HEK293 (cell line): Measurements from ENCODE around the gene SHTN1.

Experiments used
- CTCF ChIA-PET: fragments of 350-600 bp; formaldehyde crosslinking; extraction: SDS; loops from one replicate; lab custom pipeline; 2021; ENCODE audit warnings: antibody characterized with exemption; lab: Yijun Ruan, JAX
- POLR2A ChIA-PET: fragments of 300-600 bp; formaldehyde crosslinking; extraction: SDS; loops from one replicate; lab custom pipeline; 2020; ENCODE audit warnings: antibody characterized with exemption, inconsistent platforms; lab: Yijun Ruan, JAX
- H3K27ac ChIP-seq: fragments of 200-500 bp; sonication (Bioruptor generic); 2 replicates; pipeline ENCODE4 v1.5.1; 2014; ENCODE audit warnings: low read depth, low read length, control low read depth, inconsistent platforms; ENCODE audit errors: extremely low read depth
- H3K36me3 ChIP-seq, 2 experiments: fragments of 200-500 bp in 1 of 2; sonication (Bioruptor generic) in 1 of 2; 1 replicate in 1 of 2; 2 replicates in 1 of 2; pipeline ENCODE4 v1.5.1; 2014 to 2017; ENCODE audit warnings: inconsistent platforms in 2 of 2, low read length in 2 of 2; ENCODE audit not compliant: control insufficient read depth in 2 of 2, insufficient read depth in 1 of 2
- H3K4me1 ChIP-seq: fragments of 200-500 bp; sonication (Bioruptor generic); 2 replicates; pipeline ENCODE4 v1.5.1; 2014; ENCODE audit warnings: mild to moderate bottlenecking, low read length, inconsistent platforms; ENCODE audit not compliant: control insufficient read depth, insufficient read depth
- H3K4me3 ChIP-seq: 2 replicates; pipeline ENCODE4 v1.5.1; 2011; ENCODE audit warnings: low read depth, mild to moderate bottlenecking, control low read depth, low read length, moderate library complexity
- H3K9me3 ChIP-seq: fragments of 200-500 bp; sonication (Bioruptor generic); 2 replicates; pipeline ENCODE4 v1.5.1; 2014; ENCODE audit warnings: low read depth, low read length, inconsistent platforms; ENCODE audit not compliant: control insufficient read depth, insufficient read depth
- EGR2 ChIP-seq: fragments of 450-650 bp; formaldehyde crosslinking; IDR thresholded peaks from 2 replicates; pipeline ENCODE4 v1.5.1; 2016; ENCODE audit warnings: low read depth, missing biosample characterization, missing genetic modification characterization
- GLI2 ChIP-seq: fragments of 450-650 bp; formaldehyde crosslinking; IDR thresholded peaks from 2 replicates; pipeline ENCODE4; 2017; ENCODE audit warnings: missing biosample characterization, missing genetic modification characterization, low read depth, borderline replicate concordance
- OVOL3 ChIP-seq: fragments of 450-650 bp; formaldehyde crosslinking; IDR thresholded peaks from 2 replicates; pipeline ENCODE4 v1.5.1; 2016; ENCODE audit warnings: missing biosample characterization, missing genetic modification characterization
- ZIC2 ChIP-seq: fragments of 450-650 bp; formaldehyde crosslinking; IDR thresholded peaks from 2 replicates; pipeline ENCODE4 v1.5.1; 2016; ENCODE audit warnings: missing biosample characterization, missing genetic modification characterization
- ZNF112 ChIP-seq: fragments of 450-650 bp; formaldehyde crosslinking; IDR thresholded peaks from 2 replicates; pipeline ENCODE4 v1.5.0; 2017; ENCODE audit warnings: missing biosample characterization, missing genetic modification characterization
- ZNF174 ChIP-seq: fragments of 450-650 bp; formaldehyde crosslinking; IDR thresholded peaks from 2 replicates; pipeline ENCODE4 v1.5.0; 2017; ENCODE audit warnings: missing biosample characterization, mild to moderate bottlenecking, missing genetic modification characterization
- ZNF324 ChIP-seq: fragments of 450-650 bp; formaldehyde crosslinking; IDR thresholded peaks from 2 replicates; pipeline ENCODE4 v1.5.1; 2016; ENCODE audit warnings: missing biosample characterization, missing genetic modification characterization
- ZNF433 ChIP-seq: fragments of 450-650 bp; formaldehyde crosslinking; IDR thresholded peaks from 2 replicates; pipeline ENCODE4 v1.5.1; 2016; ENCODE audit warnings: missing biosample characterization, missing genetic modification characterization, low read depth
- ZNF629 ChIP-seq: fragments of 450-650 bp; formaldehyde crosslinking; IDR thresholded peaks from 2 replicates; pipeline ENCODE4 v1.5.1; 2017; ENCODE audit warnings: missing biosample characterization, missing genetic modification characterization
- ZNF76 ChIP-seq: fragments of 450-650 bp; formaldehyde crosslinking; IDR thresholded peaks from 2 replicates; pipeline ENCODE4; 2016; ENCODE audit warnings: low read depth, missing biosample characterization, missing genetic modification characterization, borderline replicate concordance
- ZNF843 ChIP-seq: fragments of 450-650 bp; formaldehyde crosslinking; IDR thresholded peaks from 2 replicates; pipeline ENCODE4 v1.5.1; 2016; ENCODE audit warnings: missing biosample characterization, missing genetic modification characterization
- TF ChIP-seq, protein P1 (sequence below): fragments of 450-650 bp; formaldehyde crosslinking; IDR thresholded peaks from 2 replicates; pipeline ENCODE4 v1.5.1; 2017; ENCODE audit warnings: missing biosample characterization, missing genetic modification characterization
- TF ChIP-seq, protein P2 (sequence below): fragments of 450-650 bp; formaldehyde crosslinking; IDR thresholded peaks from 2 replicates; pipeline ENCODE4 v1.5.1; 2017; ENCODE audit warnings: missing biosample characterization, missing genetic modification characterization
- TF ChIP-seq, protein P3 (sequence below): fragments of 450-650 bp; formaldehyde crosslinking; IDR thresholded peaks from 2 replicates; pipeline ENCODE4 v1.5.0; 2017; ENCODE audit warnings: missing biosample characterization, missing genetic modification characterization, borderline replicate concordance

Gene SHTN1

DNA sequence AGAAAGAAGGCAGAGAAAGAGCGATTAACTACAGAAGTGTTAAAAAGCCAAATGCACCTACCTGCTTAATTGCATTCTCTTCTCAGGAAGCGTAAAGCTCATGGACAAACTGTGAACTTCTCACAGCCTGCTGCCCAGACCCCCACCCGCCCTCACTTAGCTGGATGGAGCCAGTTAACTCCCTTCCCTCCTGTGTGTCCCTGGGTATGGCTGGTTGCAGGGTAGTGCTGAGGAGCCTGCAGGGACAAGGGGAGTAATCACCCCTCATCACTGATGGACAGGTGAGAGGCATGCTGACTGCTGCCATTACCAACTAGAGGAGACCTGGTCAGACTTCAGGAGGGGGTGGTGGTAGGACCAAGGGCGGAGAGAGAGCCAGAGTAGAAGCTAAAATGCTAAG is 118.2 kb downstream of the SHTN1 start (continued):
- TF ChIP-seq, protein P1, sequence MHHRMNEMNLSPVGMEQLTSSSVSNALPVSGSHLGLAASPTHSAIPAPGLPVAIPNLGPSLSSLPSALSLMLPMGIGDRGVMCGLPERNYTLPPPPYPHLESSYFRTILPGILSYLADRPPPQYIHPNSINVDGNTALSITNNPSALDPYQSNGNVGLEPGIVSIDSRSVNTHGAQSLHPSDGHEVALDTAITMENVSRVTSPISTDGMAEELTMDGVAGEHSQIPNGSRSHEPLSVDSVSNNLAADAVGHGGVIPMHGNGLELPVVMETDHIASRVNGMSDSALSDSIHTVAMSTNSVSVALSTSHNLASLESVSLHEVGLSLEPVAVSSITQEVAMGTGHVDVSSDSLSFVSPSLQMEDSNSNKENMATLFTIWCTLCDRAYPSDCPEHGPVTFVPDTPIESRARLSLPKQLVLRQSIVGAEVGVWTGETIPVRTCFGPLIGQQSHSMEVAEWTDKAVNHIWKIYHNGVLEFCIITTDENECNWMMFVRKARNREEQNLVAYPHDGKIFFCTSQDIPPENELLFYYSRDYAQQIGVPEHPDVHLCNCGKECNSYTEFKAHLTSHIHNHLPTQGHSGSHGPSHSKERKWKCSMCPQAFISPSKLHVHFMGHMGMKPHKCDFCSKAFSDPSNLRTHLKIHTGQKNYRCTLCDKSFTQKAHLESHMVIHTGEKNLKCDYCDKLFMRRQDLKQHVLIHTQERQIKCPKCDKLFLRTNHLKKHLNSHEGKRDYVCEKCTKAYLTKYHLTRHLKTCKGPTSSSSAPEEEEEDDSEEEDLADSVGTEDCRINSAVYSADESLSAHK = no peak
- TF ChIP-seq, protein P2, sequence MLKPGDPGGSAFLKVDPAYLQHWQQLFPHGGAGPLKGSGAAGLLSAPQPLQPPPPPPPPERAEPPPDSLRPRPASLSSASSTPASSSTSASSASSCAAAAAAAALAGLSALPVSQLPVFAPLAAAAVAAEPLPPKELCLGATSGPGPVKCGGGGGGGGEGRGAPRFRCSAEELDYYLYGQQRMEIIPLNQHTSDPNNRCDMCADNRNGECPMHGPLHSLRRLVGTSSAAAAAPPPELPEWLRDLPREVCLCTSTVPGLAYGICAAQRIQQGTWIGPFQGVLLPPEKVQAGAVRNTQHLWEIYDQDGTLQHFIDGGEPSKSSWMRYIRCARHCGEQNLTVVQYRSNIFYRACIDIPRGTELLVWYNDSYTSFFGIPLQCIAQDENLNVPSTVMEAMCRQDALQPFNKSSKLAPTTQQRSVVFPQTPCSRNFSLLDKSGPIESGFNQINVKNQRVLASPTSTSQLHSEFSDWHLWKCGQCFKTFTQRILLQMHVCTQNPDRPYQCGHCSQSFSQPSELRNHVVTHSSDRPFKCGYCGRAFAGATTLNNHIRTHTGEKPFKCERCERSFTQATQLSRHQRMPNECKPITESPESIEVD = no peak
- no peak for TF ChIP-seq ZNF629 (tag by site-specific recombination)
- no peak for TF ChIP-seq ZNF433
- TF ChIP-seq, all 188 proteins: peak for 0

DNA sequence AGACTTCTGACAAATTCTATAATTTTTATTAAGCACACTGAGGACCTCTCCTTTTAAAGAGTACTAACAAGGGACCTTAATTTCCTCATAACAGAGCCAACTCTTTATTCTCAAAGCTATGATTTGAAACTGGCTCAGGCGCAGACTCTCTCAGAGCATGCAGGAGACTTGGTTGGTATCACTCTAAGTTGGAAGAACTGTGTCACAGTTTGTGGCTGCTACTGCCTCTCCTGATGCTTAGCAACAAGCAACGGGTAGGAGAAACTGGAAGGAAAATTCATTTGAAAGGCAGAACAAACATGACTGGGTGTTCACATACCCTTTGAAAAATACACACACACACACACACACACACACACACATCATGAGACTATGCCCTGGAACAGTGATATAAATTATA is 122.3 kb downstream of the SHTN1 start:
- ChIA-PET CTCF (no interaction called here), POLR2A (no interaction called here)
- TF ChIP-seq OVOL3 (tag by site-specific recombination) = no peak
- no peak for TF ChIP-seq ZNF112 (tag by site-specific recombination)
- no peak for TF ChIP-seq ZNF843 (tag by site-specific recombination)
- TF ChIP-seq ZNF174 (tag by site-specific recombination) = no peak
- TF ChIP-seq ZIC2 (tag by site-specific recombination) = no peak
- TF ChIP-seq, protein P3, sequence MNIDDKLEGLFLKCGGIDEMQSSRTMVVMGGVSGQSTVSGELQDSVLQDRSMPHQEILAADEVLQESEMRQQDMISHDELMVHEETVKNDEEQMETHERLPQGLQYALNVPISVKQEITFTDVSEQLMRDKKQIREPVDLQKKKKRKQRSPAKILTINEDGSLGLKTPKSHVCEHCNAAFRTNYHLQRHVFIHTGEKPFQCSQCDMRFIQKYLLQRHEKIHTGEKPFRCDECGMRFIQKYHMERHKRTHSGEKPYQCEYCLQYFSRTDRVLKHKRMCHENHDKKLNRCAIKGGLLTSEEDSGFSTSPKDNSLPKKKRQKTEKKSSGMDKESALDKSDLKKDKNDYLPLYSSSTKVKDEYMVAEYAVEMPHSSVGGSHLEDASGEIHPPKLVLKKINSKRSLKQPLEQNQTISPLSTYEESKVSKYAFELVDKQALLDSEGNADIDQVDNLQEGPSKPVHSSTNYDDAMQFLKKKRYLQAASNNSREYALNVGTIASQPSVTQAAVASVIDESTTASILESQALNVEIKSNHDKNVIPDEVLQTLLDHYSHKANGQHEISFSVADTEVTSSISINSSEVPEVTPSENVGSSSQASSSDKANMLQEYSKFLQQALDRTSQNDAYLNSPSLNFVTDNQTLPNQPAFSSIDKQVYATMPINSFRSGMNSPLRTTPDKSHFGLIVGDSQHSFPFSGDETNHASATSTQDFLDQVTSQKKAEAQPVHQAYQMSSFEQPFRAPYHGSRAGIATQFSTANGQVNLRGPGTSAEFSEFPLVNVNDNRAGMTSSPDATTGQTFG (tag by site-specific recombination) = no peak
- peaks cover 0 to 18% of the 10 kb centered on the region in 2 experiments; a peak in 1 of 3 replicates for H3K36me3 ChIP-seq
- H3K4me1 ChIP-seq = no peaks in the 10 kb centered on the region
- H3K27ac ChIP-seq = no peak overlapping the region
- no peak overlapping the region for H3K4me3 ChIP-seq
- no peaks in the 10 kb centered on the region for H3K9me3 ChIP-seq

DNA sequence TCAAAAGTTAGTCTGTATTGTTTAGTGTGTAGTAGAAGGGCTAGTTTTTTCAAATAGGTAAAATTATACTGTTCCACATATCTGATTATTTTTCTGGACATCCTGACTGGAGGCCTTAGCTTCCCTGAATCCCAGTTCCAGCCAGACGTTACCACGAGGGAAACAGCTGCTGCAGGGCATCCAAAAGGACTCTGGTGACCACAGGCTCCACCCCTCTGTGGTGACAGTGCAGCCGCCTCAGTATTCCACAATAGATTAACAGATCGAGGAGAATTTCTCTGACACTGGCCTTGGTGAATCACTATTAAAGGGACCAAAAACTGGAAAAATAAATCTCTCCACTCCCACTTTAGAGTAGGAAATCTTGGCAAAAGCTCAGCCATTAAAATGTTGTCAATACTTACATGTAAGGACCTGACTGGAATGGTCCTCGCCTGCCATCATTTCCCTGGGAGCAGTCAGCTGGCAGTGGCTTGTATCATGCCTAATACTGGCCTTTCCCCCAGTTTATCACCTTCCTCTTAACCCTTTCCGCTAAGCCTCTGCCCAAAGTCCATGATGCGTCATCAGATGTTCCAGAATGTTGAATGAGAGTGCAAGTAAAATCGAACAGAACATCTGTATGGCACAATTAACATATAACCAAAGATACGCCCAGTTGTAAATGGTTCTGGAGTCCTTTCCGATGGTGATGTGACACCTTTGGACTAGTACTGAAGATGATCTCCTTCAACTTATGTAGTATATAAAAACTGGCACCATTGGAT is 124.1 kb downstream of the SHTN1 start:
- TF ChIP-seq EGR2 (tag by site-specific recombination) (no peak), ZNF324 (tag by site-specific recombination) (no peak), GLI2 (tag by site-specific recombination) (no peak), ZNF76 (no peak)
- Histone ChIP-seq H3K4me1 (no peaks in the 10 kb centered on the region), H3K36me3 (peaks cover 0 to 14% of the 10 kb centered on the region in 2 experiments; a peak in 1 of 3 replicates), H3K27ac (no peak overlapping the region), H3K4me3 (no peak overlapping the region), H3K9me3 (no peaks in the 10 kb centered on the region)
- ChIA-PET CTCF (no interaction called here), POLR2A (no interaction called here)
